CD14-positive monocyte (primary cell): ENCODE data around the gene GRK5. TPM values are rescaled to one million over a fixed set of nuclear protein-coding genes. Genes with fewer than 3 reads are reported as not detected.

ENCODE experiments used
- DNase-seq, 3 donors: peaks; one replicate each; pipeline ENCODE4 v3.0.0-alpha.2; 2011 to 2022
- H2AFZ ChIP-seq: 2 replicates; pipeline ENCODE4 v1.6.0; 2012; ENCODE audit warnings: mild to moderate bottlenecking, low read depth, low read length, inconsistent platforms; ENCODE audit not compliant: insufficient read depth, poor library complexity, severe bottlenecking
- H3K27ac ChIP-seq, 2 donors: 1 replicate in 1 of 2; 2 replicates in 1 of 2; pipeline ENCODE4 v1.5.1; 2012 to 2013; ENCODE audit warnings: low read length in 2 of 2, control low read depth in 1 of 2, inconsistent platforms in 1 of 2, low read depth in 1 of 2, mild to moderate bottlenecking in 1 of 2
- H3K27me3 ChIP-seq, 2 donors: one replicate each; pipeline versions ENCODE4 v1.6.0 to v1.6.1; 2011 to 2013; ENCODE audit warnings: low read length in 2 of 2; ENCODE audit not compliant: control insufficient read depth in 2 of 2, insufficient read depth in 2 of 2
- H3K36me3 ChIP-seq, 2 donors: replicated peaks in 1 of 2; 1 replicate in 1 of 2; 2 replicates in 1 of 2; pipeline versions ENCODE4 v1.5.1 to v1.6.1; 2012 to 2013; ENCODE audit warnings: low read length in 2 of 2, control low read depth in 1 of 2, inconsistent platforms in 1 of 2, mild to moderate bottlenecking in 1 of 2; ENCODE audit not compliant: insufficient read depth in 2 of 2, control insufficient read depth in 1 of 2
- H3K4me1 ChIP-seq, 2 donors: 1 replicate in 1 of 2; 2 replicates in 1 of 2; pipeline versions ENCODE4 v1.5.1 to v1.6.1; 2012 to 2013; ENCODE audit warnings: low read length in 2 of 2, control low read depth in 1 of 2, inconsistent platforms in 1 of 2, mild to moderate bottlenecking in 1 of 2, moderate library complexity in 1 of 2; ENCODE audit not compliant: insufficient read depth in 2 of 2, control insufficient read depth in 1 of 2
- H3K4me2 ChIP-seq: replicated peaks from 2 replicates; pipeline ENCODE3; 2012; ENCODE audit warnings: low read length, moderate library complexity, mild to moderate bottlenecking; ENCODE audit not compliant: poor library complexity, severe bottlenecking; ENCODE audit errors: extremely low read depth
- H3K4me3 ChIP-seq, 3 experiments: fragments of 200-600 bp in 1 of 3; sonication (generic) in 1 of 3; replicated peaks in 1 of 3; 1 replicate in 2 of 3; 2 replicates in 1 of 3; pipeline ENCODE4 v1.5.1; 2011 to 2013; ENCODE audit warnings: low read length in 3 of 3, mild to moderate bottlenecking in 3 of 3, control low read depth in 2 of 3, low read depth in 2 of 3, inconsistent platforms in 1 of 3, moderate library complexity in 1 of 3
- H3K79me2 ChIP-seq: 2 replicates; pipeline ENCODE4 v1.6.0; 2012; ENCODE audit warnings: mild to moderate bottlenecking, control low read depth, inconsistent platforms, low read length, moderate library complexity; ENCODE audit not compliant: insufficient read depth
- H3K9ac ChIP-seq: 2 replicates; pipeline ENCODE4 v1.6.0; 2017; ENCODE audit warnings: low read length, mild to moderate bottlenecking; ENCODE audit not compliant: insufficient read depth, poor library complexity, severe bottlenecking
- H3K9me3 ChIP-seq, 2 donors: replicated peaks in 1 of 2; 1 replicate in 1 of 2; 2 replicates in 1 of 2; pipeline versions ENCODE4 v1.5.1 to v1.6.1; 2012 to 2013; ENCODE audit warnings: low read length in 2 of 2, control low read depth in 1 of 2; ENCODE audit not compliant: control insufficient read depth in 1 of 2, insufficient read depth in 1 of 2
- H4K20me1 ChIP-seq: 2 replicates; pipeline ENCODE4 v1.6.0; 2012; ENCODE audit warnings: mild to moderate bottlenecking, low read length, control low read depth, moderate library complexity; ENCODE audit not compliant: insufficient read depth
- H3K27ac Mint-ChIP-seq, 7 donors: one replicate each; pipeline ENCODE4 v1.8.0; 2020; ENCODE audit warnings: mild to moderate bottlenecking in 7 of 7, mixed read lengths in 7 of 7, moderate library complexity in 6 of 7, inconsistent platforms in 2 of 7
- H3K27me3 Mint-ChIP-seq, 3 donors: one replicate each; pipeline ENCODE4 v1.8.0; 2021 to 2022; ENCODE audit warnings: low read depth in 3 of 3, mild to moderate bottlenecking in 3 of 3, mixed read lengths in 3 of 3, moderate library complexity in 3 of 3, inconsistent platforms in 1 of 3
- H3K36me3 Mint-ChIP-seq, 2 donors: one replicate each; pipeline ENCODE4 v1.8.0; 2020; ENCODE audit warnings: mixed read lengths in 2 of 2, inconsistent platforms in 1 of 2, mild to moderate bottlenecking in 1 of 2
- H3K4me1 Mint-ChIP-seq: one replicate; pipeline ENCODE4 v1.8.0; 2020; ENCODE audit warnings: mild to moderate bottlenecking, mixed read lengths
- H3K4me3 Mint-ChIP-seq, 2 donors: one replicate each; pipeline ENCODE4 v1.8.0; 2020; ENCODE audit warnings: mild to moderate bottlenecking in 2 of 2, mixed read lengths in 2 of 2, moderate library complexity in 1 of 2
- H3K9me3 Mint-ChIP-seq, 7 donors: one replicate each; pipeline ENCODE4 v1.8.0; 2020 to 2022; ENCODE audit warnings: mixed read lengths in 7 of 7, mild to moderate bottlenecking in 6 of 7, moderate library complexity in 6 of 7, inconsistent platforms in 2 of 7
- WGBS: methylation state at CpG from one replicate; pipeline ENCODE4 v1.1.5; 2013; ENCODE audit warnings: missing lambda C conversion rate; ENCODE audit not compliant: insufficient coverage; 5-methylcytosine and 5-hydroxymethylcytosine counted together
- intact Hi-C, 2 donors: fragments of 100-400 bp; cut with micrococcal nuclease; formaldehyde crosslinking; loops; one replicate each; pipeline versions ENCODE4 v1.15.0 to v1.15.1; 2023
- polyA plus RNA-seq, 3 donors: library from polyadenylated mRNA; depleted of rRNA in 1 of 3; unstranded in 2 of 3; stranded (reverse) in 1 of 3; fragments of 300-500 nt in 2 of 3; fragments of >200 nt in 1 of 3; fragmentation: Illumina TruSeq in 2 of 3; gene quantifications; 1 replicate in 2 of 3; 2 replicates in 1 of 3; pipeline ENCODE4 v1.2.3, GENCODE V29; 2012 to 2021
- TF ChIP-seq, protein P1 (sequence below): fragments of 200-600 bp; IDR thresholded peaks from one replicate; pipeline ENCODE4 v1.8.0; 2022; ENCODE audit warnings: antibody characterized with exemption, mild to moderate bottlenecking

The GRK5 gene
- polyA plus RNA-seq, 3 donors, result 1.2 to 6.5 (median 2.8) TPM

DNA sequence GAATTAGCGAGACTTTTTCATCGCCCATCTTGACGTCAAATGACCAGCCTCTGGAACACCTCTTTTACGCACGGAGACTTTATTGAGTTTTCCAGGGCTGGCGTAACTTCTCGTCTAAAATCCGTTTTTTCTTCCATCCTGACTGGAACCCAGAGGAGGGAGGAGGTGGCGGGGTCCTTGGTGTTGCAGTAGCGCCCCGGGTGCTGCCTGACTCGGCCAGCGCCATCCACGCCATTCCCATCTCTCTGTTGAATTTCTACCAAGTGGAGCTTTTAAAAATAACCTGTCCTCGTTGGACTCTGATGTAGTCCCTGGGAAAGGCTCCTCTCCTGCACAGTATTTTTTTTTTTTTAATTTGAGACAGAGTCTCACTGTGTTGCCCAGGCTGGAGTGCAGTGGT is 179.3 kb downstream of the GRK5 start:
- H3K4me3 Mint-ChIP-seq, result no peak overlapping the region
- no peak for DNase-seq
- H3K4me1 Mint-ChIP-seq, result peaks cover 29% of the 10 kb centered on the region
- H3K4me3 ChIP-seq, result no peak overlapping the region
- H3K27ac ChIP-seq, result no peak overlapping the region
- no peaks in the 10 kb centered on the region for H3K27me3 ChIP-seq
- H3K27me3 Mint-ChIP-seq, result peaks cover 1 to 5% (median 4%) of the 10 kb centered on the region in 3 donors
- peaks cover 2 to 10% (median 5%) of the 10 kb centered on the region in 7 donors for H3K9me3 Mint-ChIP-seq
- 99% methylated on average over 14 of the region's 15 CpGs for WGBS
- H3K79me2 ChIP-seq, result no peaks in the 10 kb centered on the region
- no peak overlapping the region for H2AFZ ChIP-seq
- no peak overlapping the region for H3K4me2 ChIP-seq
- H3K9ac ChIP-seq, result no peak overlapping the region
- peaks cover 38 to 39% of the 10 kb centered on the region in 2 donors for H3K36me3 Mint-ChIP-seq
- peaks cover 0 to 7% of the 10 kb centered on the region in 2 donors for H3K9me3 ChIP-seq
- intact Hi-C loops, result no loop called here
- H3K4me1 ChIP-seq, result peaks cover 20% of the 10 kb centered on the region in 2 donors
- H3K36me3 ChIP-seq, result no peaks in the 10 kb centered on the region
- H4K20me1 ChIP-seq, result no peaks in the 10 kb centered on the region
- TF ChIP-seq, protein P1, sequence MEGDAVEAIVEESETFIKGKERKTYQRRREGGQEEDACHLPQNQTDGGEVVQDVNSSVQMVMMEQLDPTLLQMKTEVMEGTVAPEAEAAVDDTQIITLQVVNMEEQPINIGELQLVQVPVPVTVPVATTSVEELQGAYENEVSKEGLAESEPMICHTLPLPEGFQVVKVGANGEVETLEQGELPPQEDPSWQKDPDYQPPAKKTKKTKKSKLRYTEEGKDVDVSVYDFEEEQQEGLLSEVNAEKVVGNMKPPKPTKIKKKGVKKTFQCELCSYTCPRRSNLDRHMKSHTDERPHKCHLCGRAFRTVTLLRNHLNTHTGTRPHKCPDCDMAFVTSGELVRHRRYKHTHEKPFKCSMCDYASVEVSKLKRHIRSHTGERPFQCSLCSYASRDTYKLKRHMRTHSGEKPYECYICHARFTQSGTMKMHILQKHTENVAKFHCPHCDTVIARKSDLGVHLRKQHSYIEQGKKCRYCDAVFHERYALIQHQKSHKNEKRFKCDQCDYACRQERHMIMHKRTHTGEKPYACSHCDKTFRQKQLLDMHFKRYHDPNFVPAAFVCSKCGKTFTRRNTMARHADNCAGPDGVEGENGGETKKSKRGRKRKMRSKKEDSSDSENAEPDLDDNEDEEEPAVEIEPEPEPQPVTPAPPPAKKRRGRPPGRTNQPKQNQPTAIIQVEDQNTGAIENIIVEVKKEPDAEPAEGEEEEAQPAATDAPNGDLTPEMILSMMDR, result no peak
- no peak overlapping the region for H3K27ac Mint-ChIP-seq

DNA sequence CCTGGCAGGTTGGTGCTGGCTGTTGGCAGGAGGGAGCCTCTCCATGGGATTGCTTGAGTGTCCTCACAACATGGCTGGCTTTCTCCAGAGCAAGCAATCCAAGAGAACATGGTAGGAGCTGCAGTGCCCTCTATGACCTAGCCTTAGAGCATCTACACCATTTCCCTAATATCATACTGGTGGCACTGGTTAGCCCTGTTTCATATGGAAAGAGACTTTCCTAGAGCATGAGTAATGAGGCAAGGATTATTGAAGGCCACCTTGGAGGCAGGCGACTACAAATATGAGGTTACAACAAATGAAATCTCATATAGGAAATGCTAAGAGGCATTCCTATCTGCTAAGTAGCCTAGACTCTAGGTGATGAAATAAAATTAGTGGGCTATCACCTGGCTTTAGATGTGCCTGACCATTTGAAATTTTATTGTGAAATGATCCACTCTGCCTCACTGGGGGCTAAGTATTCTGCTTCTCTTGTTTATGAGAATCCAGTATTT is 181.5 kb downstream of the GRK5 start:
- H3K27ac ChIP-seq, result no peak overlapping the region
- H2AFZ ChIP-seq, result no peak overlapping the region
- no peaks in the 10 kb centered on the region for H3K36me3 ChIP-seq
- no peak overlapping the region for H3K4me2 ChIP-seq
- H3K4me1 ChIP-seq, result peaks cover 7 to 9% of the 10 kb centered on the region in 2 donors
- Mint-ChIP-seq H3K27me3 (peaks cover 1 to 5% (median 4%) of the 10 kb centered on the region in 3 donors), H3K4me1 (peaks cover 20% of the 10 kb centered on the region), H3K4me3 (no peak overlapping the region), H3K9me3 (peaks cover 2 to 10% (median 5%) of the 10 kb centered on the region in 7 donors), H3K27ac (no peak overlapping the region), H3K36me3 (peaks cover 31 to 32% of the 10 kb centered on the region in 2 donors)
- no peak for DNase-seq
- no peak overlapping the region for H3K9ac ChIP-seq
- no peaks in the 10 kb centered on the region for H3K79me2 ChIP-seq
- H3K4me3 ChIP-seq, result no peak overlapping the region
- no peaks in the 10 kb centered on the region for H3K27me3 ChIP-seq
- peaks cover 0 to 7% of the 10 kb centered on the region in 2 donors for H3K9me3 ChIP-seq
- no peaks in the 10 kb centered on the region for H4K20me1 ChIP-seq
- TF ChIP-seq, protein P1, result no peak
- WGBS, result 100% methylated on average over 1 of the region's 1 CpG
- intact Hi-C loops, result no loop called here
